ENCODE data around the gene DSG3.

The DSG3 gene

GRCh38 chr18:31419457-31419932, 28.0 kb upstream of the DSG3 start:
- no peak overlapping the region for H3K14ac ChIP-seq (ENCODE audit: low read length)
- no peak for DNase-seq (ENCODE audit: low spot score)
- H2AK5ac ChIP-seq (ENCODE audit: low read depth, low read length), result no peak overlapping the region
- no peak overlapping the region for H2BK5ac ChIP-seq (ENCODE audit: low read length)
- H3K18ac ChIP-seq (ENCODE audit: low read length), result no peak overlapping the region
- H3K79me1 ChIP-seq (ENCODE audit: low read depth, low read length), result no peaks in the 10 kb centered on the region
- no peak overlapping the region for H2AFZ ChIP-seq (ENCODE audit: low read length)
- no peaks in the 10 kb centered on the region for H3K36me3 ChIP-seq (replicated peaks in 1 of 2; ENCODE audit: control insufficient read depth in 2 of 2, insufficient read depth in 2 of 2, low read length in 2 of 2)
- H3K9me3 ChIP-seq (replicated peaks in 1 of 2; ENCODE audit: control insufficient read depth in 2 of 2, insufficient read depth in 1 of 2, low read depth in 1 of 2, low read length in 2 of 2), result no peaks in the 10 kb centered on the region
- no peak overlapping the region for H3K9ac ChIP-seq (ENCODE audit: low read depth, low read length, poor library complexity)
- H3K27ac ChIP-seq (replicated peaks; ENCODE audit: low read length), result no peak overlapping the region
- H3K4me2 ChIP-seq (ENCODE audit: insufficient read depth, low read length, poor library complexity, severe bottlenecking), result no peak overlapping the region
- no peak overlapping the region for H2BK15ac ChIP-seq (ENCODE audit: low read length)
- no peaks in the 10 kb centered on the region for H3K4me1 ChIP-seq (ENCODE audit: control insufficient read depth in 2 of 2, insufficient read depth in 1 of 2, low read depth in 1 of 2, low read length in 2 of 2)
- H4K8ac ChIP-seq (ENCODE audit: low read depth, low read length), result no peak overlapping the region
- H2BK12ac ChIP-seq (ENCODE audit: low read length), result no peak overlapping the region
- no peak overlapping the region for H4K91ac ChIP-seq (ENCODE audit: low read depth, low read length, poor library complexity)
- no peak overlapping the region for H2BK120ac ChIP-seq (ENCODE audit: low read depth, low read length)
- WGBS, 2 donors (ENCODE audit: extremely low coverage in 2 of 2, insufficient read length in 2 of 2, insufficient replicate concordance in 1 of 2), result no CpG with 5 or more reads among the region's 7 CpGs
- no peak overlapping the region for H3K4me3 ChIP-seq (ENCODE audit: low read length in 2 of 2)
- H3K27me3 ChIP-seq (ENCODE audit: control insufficient read depth in 3 of 3, insufficient read depth in 3 of 3, low read depth in 1 of 3, low read length in 3 of 3), result no peaks in the 10 kb centered on the region
- H3K23ac ChIP-seq (ENCODE audit: low read depth, low read length, poor library complexity), result no peak overlapping the region
- H3K4ac ChIP-seq (ENCODE audit: low read length), result no peak overlapping the region

GRCh38 chr18:31420032-31420431, 27.5 kb upstream of the DSG3 start:
- H3K18ac ChIP-seq (ENCODE audit: low read length), result no peak overlapping the region

GRCh38 chr18:31420524-31420923, 27.0 kb upstream of the DSG3 start:
- H2BK120ac ChIP-seq (ENCODE audit: low read depth, low read length), result no peak overlapping the region
- H3K36me3 ChIP-seq (replicated peaks in 1 of 2; ENCODE audit: control insufficient read depth in 2 of 2, insufficient read depth in 2 of 2, low read length in 2 of 2), result no peaks in the 10 kb centered on the region
- no peak overlapping the region for H3K4me2 ChIP-seq (ENCODE audit: insufficient read depth, low read length, poor library complexity, severe bottlenecking)
- WGBS, 2 donors (ENCODE audit: extremely low coverage in 2 of 2, insufficient read length in 2 of 2, insufficient replicate concordance in 1 of 2), result no CpG with 5 or more reads among the region's 2 CpGs
- H3K27me3 ChIP-seq (ENCODE audit: control insufficient read depth in 3 of 3, insufficient read depth in 3 of 3, low read depth in 1 of 3, low read length in 3 of 3), result peaks cover 0 to 3% (median 0%) of the 10 kb centered on the region in 3 experiments
- no peak overlapping the region for H2AFZ ChIP-seq (ENCODE audit: low read length)
- no peak overlapping the region for H4K91ac ChIP-seq (ENCODE audit: low read depth, low read length, poor library complexity)
- H2AK5ac ChIP-seq (ENCODE audit: low read depth, low read length), result no peak overlapping the region
- H3K4ac ChIP-seq (ENCODE audit: low read length), result no peak overlapping the region
- H3K27ac ChIP-seq (replicated peaks; ENCODE audit: low read length), result no peak overlapping the region
- no peaks in the 10 kb centered on the region for H3K79me1 ChIP-seq (ENCODE audit: low read depth, low read length)
- H3K9me3 ChIP-seq (replicated peaks in 1 of 2; ENCODE audit: control insufficient read depth in 2 of 2, insufficient read depth in 1 of 2, low read depth in 1 of 2, low read length in 2 of 2), result no peaks in the 10 kb centered on the region
- no peak overlapping the region for H2BK5ac ChIP-seq (ENCODE audit: low read length)
- H3K14ac ChIP-seq (ENCODE audit: low read length), result no peak overlapping the region
- no peak overlapping the region for H3K18ac ChIP-seq (ENCODE audit: low read length)
- no peak for DNase-seq (ENCODE audit: low spot score)
- no peak overlapping the region for H2BK12ac ChIP-seq (ENCODE audit: low read length)
- no peak overlapping the region for H3K4me3 ChIP-seq (ENCODE audit: low read length in 2 of 2)
- no peak overlapping the region for H3K23ac ChIP-seq (ENCODE audit: low read depth, low read length, poor library complexity)
- H4K8ac ChIP-seq (ENCODE audit: low read depth, low read length), result no peak overlapping the region
- H3K9ac ChIP-seq (ENCODE audit: low read depth, low read length, poor library complexity), result no peak overlapping the region
- no peaks in the 10 kb centered on the region for H3K4me1 ChIP-seq (ENCODE audit: control insufficient read depth in 2 of 2, insufficient read depth in 1 of 2, low read depth in 1 of 2, low read length in 2 of 2)
- no peak overlapping the region for H2BK15ac ChIP-seq (ENCODE audit: low read length)

More at GRCh38 chr18:31420032-31420431, 27.5 kb upstream of the DSG3 start:
- H2BK15ac ChIP-seq (ENCODE audit: low read length), result no peak overlapping the region
- H3K79me1 ChIP-seq (ENCODE audit: low read depth, low read length), result no peaks in the 10 kb centered on the region
- H2BK120ac ChIP-seq (ENCODE audit: low read depth, low read length), result no peak overlapping the region
- H2AK5ac ChIP-seq (ENCODE audit: low read depth, low read length), result no peak overlapping the region
- H2AFZ ChIP-seq (ENCODE audit: low read length), result no peak overlapping the region
- H3K27ac ChIP-seq (replicated peaks; ENCODE audit: low read length), result no peak overlapping the region
- H3K23ac ChIP-seq (ENCODE audit: low read depth, low read length, poor library complexity), result no peak overlapping the region
- H3K14ac ChIP-seq (ENCODE audit: low read length), result no peak overlapping the region
- no peak for DNase-seq (ENCODE audit: low spot score)
- no peaks in the 10 kb centered on the region for H3K9me3 ChIP-seq (replicated peaks in 1 of 2; ENCODE audit: control insufficient read depth in 2 of 2, insufficient read depth in 1 of 2, low read depth in 1 of 2, low read length in 2 of 2)
- H3K4me3 ChIP-seq (ENCODE audit: low read length in 2 of 2), result no peak overlapping the region
- H3K9ac ChIP-seq (ENCODE audit: low read depth, low read length, poor library complexity), result no peak overlapping the region
- no peak overlapping the region for H3K4me2 ChIP-seq (ENCODE audit: insufficient read depth, low read length, poor library complexity, severe bottlenecking)
- H4K8ac ChIP-seq (ENCODE audit: low read depth, low read length), result no peak overlapping the region
- no peak overlapping the region for H2BK12ac ChIP-seq (ENCODE audit: low read length)
- no peaks in the 10 kb centered on the region for H3K27me3 ChIP-seq (ENCODE audit: control insufficient read depth in 3 of 3, insufficient read depth in 3 of 3, low read depth in 1 of 3, low read length in 3 of 3)
- H3K4me1 ChIP-seq (ENCODE audit: control insufficient read depth in 2 of 2, insufficient read depth in 1 of 2, low read depth in 1 of 2, low read length in 2 of 2), result no peaks in the 10 kb centered on the region
- no CpG with 5 or more reads among the region's 6 CpGs for WGBS, 2 donors (ENCODE audit: extremely low coverage in 2 of 2, insufficient read length in 2 of 2, insufficient replicate concordance in 1 of 2)
- no peak overlapping the region for H4K91ac ChIP-seq (ENCODE audit: low read depth, low read length, poor library complexity)
- H3K4ac ChIP-seq (ENCODE audit: low read length), result no peak overlapping the region
- H3K36me3 ChIP-seq (replicated peaks in 1 of 2; ENCODE audit: control insufficient read depth in 2 of 2, insufficient read depth in 2 of 2, low read length in 2 of 2), result no peaks in the 10 kb centered on the region
- H2BK5ac ChIP-seq (ENCODE audit: low read length), result no peak overlapping the region

GRCh38 chr18:31424383-31424988, 23.1 kb upstream of the DSG3 start:
- no peak overlapping the region for H4K8ac ChIP-seq (ENCODE audit: low read depth, low read length)
- no peaks in the 10 kb centered on the region for H3K9me3 ChIP-seq (replicated peaks in 1 of 2; ENCODE audit: control insufficient read depth in 2 of 2, insufficient read depth in 1 of 2, low read depth in 1 of 2, low read length in 2 of 2)
- no peak overlapping the region for H4K91ac ChIP-seq (ENCODE audit: low read depth, low read length, poor library complexity)
- H2AK5ac ChIP-seq (ENCODE audit: low read depth, low read length), result no peak overlapping the region
- H3K4me3 ChIP-seq (ENCODE audit: low read length in 2 of 2), result no peak overlapping the region
- no peak overlapping the region for H2BK120ac ChIP-seq (ENCODE audit: low read depth, low read length)
- H3K4me2 ChIP-seq (ENCODE audit: insufficient read depth, low read length, poor library complexity, severe bottlenecking), result no peak overlapping the region
- H3K18ac ChIP-seq (ENCODE audit: low read length), result no peak overlapping the region
- no peak overlapping the region for H2AFZ ChIP-seq (ENCODE audit: low read length)
- H3K4ac ChIP-seq (ENCODE audit: low read length), result no peak overlapping the region
- no peak overlapping the region for H3K9ac ChIP-seq (ENCODE audit: low read depth, low read length, poor library complexity)
- WGBS, 2 donors (ENCODE audit: extremely low coverage in 2 of 2, insufficient read length in 2 of 2, insufficient replicate concordance in 1 of 2), result no CpG with 5 or more reads among the region's 7 CpGs
- H3K4me1 ChIP-seq (ENCODE audit: control insufficient read depth in 2 of 2, insufficient read depth in 1 of 2, low read depth in 1 of 2, low read length in 2 of 2), result peaks cover 0 to 2% of the 10 kb centered on the region in 2 donors
- no peak overlapping the region for H2BK15ac ChIP-seq (ENCODE audit: low read length)
- no peak overlapping the region for H3K27ac ChIP-seq (replicated peaks; ENCODE audit: low read length)
- H3K36me3 ChIP-seq (replicated peaks in 1 of 2; ENCODE audit: control insufficient read depth in 2 of 2, insufficient read depth in 2 of 2, low read length in 2 of 2), result no peaks in the 10 kb centered on the region
- no peak overlapping the region for H2BK5ac ChIP-seq (ENCODE audit: low read length)
- no peak overlapping the region for H3K23ac ChIP-seq (ENCODE audit: low read depth, low read length, poor library complexity)
- no peak overlapping the region for H3K14ac ChIP-seq (ENCODE audit: low read length)
- H2BK12ac ChIP-seq (ENCODE audit: low read length), result no peak overlapping the region
- no peaks in the 10 kb centered on the region for H3K79me1 ChIP-seq (ENCODE audit: low read depth, low read length)
- DNase-seq (ENCODE audit: low spot score), result peak; percentile 56
- H3K27me3 ChIP-seq (ENCODE audit: control insufficient read depth in 3 of 3, insufficient read depth in 3 of 3, low read depth in 1 of 3, low read length in 3 of 3), result peaks cover 0 to 5% (median 0%) of the 10 kb centered on the region in 3 experiments
